SK-N-MC (cell line): Measurements from ENCODE around the gene MANBA.
A peak's percentile ranks its signal among the peaks of the same experiment; 100 is the strongest.

Experiments
- DNase-seq: peaks from one replicate; pipeline ENCODE4 v3.0.0-alpha.2; 2011; ENCODE audit warnings: low read depth, low spot score
- H3K27ac ChIP-seq: fragments of 200-600 bp; sonication (generic); 2 replicates; pipeline ENCODE4 v1.5.1; 2016; ENCODE audit warnings: mixed run types
- H3K36me3 ChIP-seq: fragments of 200-600 bp; sonication (generic); 2 replicates; pipeline ENCODE4 v1.6.1; 2017; ENCODE audit warnings: antibody characterized with exemption, low read length, mixed read lengths; ENCODE audit not compliant: insufficient read depth
- H3K4me3 ChIP-seq: fragments of 200-600 bp; sonication (generic); 2 replicates; pipeline ENCODE4 v1.5.1; 2016
- H3K9ac ChIP-seq: fragments of 200-600 bp; sonication (generic); 2 replicates; pipeline ENCODE4 v1.8.0; 2017; ENCODE audit warnings: mixed run types, mixed read lengths; ENCODE audit not compliant: insufficient read length
- H3K9me3 ChIP-seq: fragments of 200-600 bp; sonication (generic); 2 replicates; pipeline ENCODE4 v1.6.1; 2017; ENCODE audit warnings: low read depth, mild to moderate bottlenecking, antibody characterized with exemption, low read length, moderate library complexity, mixed read lengths
- EZH2 ChIP-seq: fragments of 200-600 bp; sonication (generic); IDR thresholded peaks from one replicate; pipeline ENCODE4 v1.6.1; 2017; ENCODE audit warnings: antibody characterized with exemption
- FOXP2 ChIP-seq: optimal IDR thresholded peaks from 2 replicates; pipeline ENCODE3; 2011; ENCODE audit warnings: mild to moderate bottlenecking, moderate library complexity; ENCODE audit not compliant: insufficient read depth; ENCODE audit errors: extremely low read length, control extremely low read depth
- POLR2AphosphoS5 ChIP-seq: IDR thresholded peaks from 2 replicates; pipeline ENCODE4 v1.6.1; 2012; ENCODE audit warnings: mild to moderate bottlenecking, low read depth, low read length, borderline replicate concordance

Gene MANBA

GRCh38 chr4:102778720-102779119 is 18.0 kb upstream of the MANBA start:
- no peak overlapping the region for H3K9ac ChIP-seq
- H3K4me3 ChIP-seq = no peak overlapping the region
- H3K36me3 ChIP-seq = no peaks in the 10 kb centered on the region
- no peak for DNase-seq
- no peak for TF ChIP-seq EZH2
- TF ChIP-seq FOXP2 = no peak
- TF ChIP-seq POLR2AphosphoS5 = no peak
- H3K9me3 ChIP-seq = no peaks in the 10 kb centered on the region
- H3K27ac ChIP-seq = no peak overlapping the region

GRCh38 chr4:102775805-102776204 is 15.0 kb upstream of the MANBA start:
- no peak for DNase-seq
- Histone ChIP-seq H3K9me3 (no peaks in the 10 kb centered on the region), H3K4me3 (no peak overlapping the region), H3K27ac (no peak overlapping the region), H3K36me3 (no peaks in the 10 kb centered on the region), H3K9ac (no peak overlapping the region)
- no peak for TF ChIP-seq FOXP2
- no peak for TF ChIP-seq EZH2
- TF ChIP-seq POLR2AphosphoS5 = no peak

- H3K4me3 ChIP-seq = no peak overlapping the region
- no peak overlapping the region for H3K9ac ChIP-seq
- no peaks in the 10 kb centered on the region for H3K36me3 ChIP-seq
- no peaks in the 10 kb centered on the region for H3K9me3 ChIP-seq
- no peak for TF ChIP-seq FOXP2
- no peak for TF ChIP-seq POLR2AphosphoS5
- no peak for TF ChIP-seq EZH2
- DNase-seq = no peak
- no peak overlapping the region for H3K27ac ChIP-seq
Measured at GRCh38 chr4:102774254-102774653, 13.5 kb upstream of the MANBA start.

- no peak overlapping the region for H3K9ac ChIP-seq
- no peak overlapping the region for H3K4me3 ChIP-seq
- TF ChIP-seq FOXP2 (no peak), EZH2 (no peak), POLR2AphosphoS5 (no peak)
- no peak for DNase-seq
- no peak overlapping the region for H3K27ac ChIP-seq
- H3K9me3 ChIP-seq = no peaks in the 10 kb centered on the region
- no peaks in the 10 kb centered on the region for H3K36me3 ChIP-seq
Measured at GRCh38 chr4:102772738-102773340, 12.1 kb upstream of the MANBA start.

- Histone ChIP-seq H3K36me3 (no peaks in the 10 kb centered on the region), H3K9ac (no peak overlapping the region), H3K4me3 (no peak overlapping the region), H3K9me3 (no peaks in the 10 kb centered on the region), H3K27ac (no peak overlapping the region)
- no peak for DNase-seq
- TF ChIP-seq POLR2AphosphoS5 (no peak), FOXP2 (no peak), EZH2 (no peak)
Measured at GRCh38 chr4:102764901-102765300, 4.1 kb upstream of the MANBA start.

- Histone ChIP-seq H3K27ac (no peak overlapping the region), H3K36me3 (no peaks in the 10 kb centered on the region), H3K9me3 (no peaks in the 10 kb centered on the region), H3K9ac (no peak overlapping the region), H3K4me3 (no peak overlapping the region)
- DNase-seq = no peak
- no peak for TF ChIP-seq FOXP2
- no peak for TF ChIP-seq EZH2
- no peak for TF ChIP-seq POLR2AphosphoS5
Measured at GRCh38 chr4:102761906-102762305, 1.1 kb upstream of the MANBA start.

GRCh38 chr4:102761296-102761701 is 531 bp upstream of the MANBA start:
- no peak overlapping the region for H3K27ac ChIP-seq
- DNase-seq = no peak

GRCh38 chr4:102759831-102760644 is 730 bp downstream of the MANBA start:
- Histone ChIP-seq H3K27ac (no peak overlapping the region), H3K9me3 (no peaks in the 10 kb centered on the region), H3K4me3 (peak overlapping the region; percentile 97), H3K9ac (peak overlapping the region; percentile 67), H3K36me3 (no peaks in the 10 kb centered on the region)
- TF ChIP-seq FOXP2 = no peak
- TF ChIP-seq EZH2 = no peak
- TF ChIP-seq POLR2AphosphoS5 = no peak
- no peak for DNase-seq

More at GRCh38 chr4:102761296-102761701, 531 bp upstream of the MANBA start:
- no peak for TF ChIP-seq EZH2
- TF ChIP-seq FOXP2 = no peak
- no peak for TF ChIP-seq POLR2AphosphoS5
- Histone ChIP-seq H3K9me3 (no peaks in the 10 kb centered on the region), H3K9ac (peak overlapping the region; percentile 67), H3K4me3 (peak overlapping the region; percentile 97), H3K36me3 (no peaks in the 10 kb centered on the region)
